GM23338 (cell line): Measurements from ENCODE around the gene FOXF1.

ENCODE experiments used
- CREB1 ChIP-seq: fragments of 250-450 bp; sonication (Bioruptor Pico); IDR thresholded peaks from 2 replicates; pipeline ENCODE4 v1.5.0; 2020; ENCODE audit warnings: low read depth, mild to moderate bottlenecking, moderate library complexity
- CTCF ChIP-seq, 2 experiments: fragments of 200-600 bp in 1 of 2; sonication (generic) in 1 of 2; conservative IDR thresholded peaks; 2 replicates each; pipeline versions ENCODE4 v1.5.1 to v1.6.1; 2016 to 2017; ENCODE audit warnings: antibody characterized with exemption in 2 of 2, low read depth in 2 of 2, mild to moderate bottlenecking in 2 of 2, moderate library complexity in 1 of 2
- POLR2AphosphoS5 ChIP-seq: IDR thresholded peaks from 2 replicates; pipeline ENCODE4 v1.6.1; 2016; ENCODE audit warnings: antibody characterized with exemption, low read depth

- TF ChIP-seq POLR2AphosphoS5 (no peak), CTCF (conservative IDR thresholded peaks at IDR 0.05; ENCODE audit: low read depth in 2 of 2) (no peak), CREB1 (CRISPR knock-in tag) (no peak)
Measured at GRCh38 chr16:86531191-86531545, 20.8 kb downstream of the FOXF1 start.
